ENCODE measurements around the gene FGF12.
"Not testable (repeated sequence)": the region's sequence is repeated elsewhere in the genome, so short reads cannot be mapped to it uniquely, and the experiment has no call there.

The FGF12 gene

DNA sequence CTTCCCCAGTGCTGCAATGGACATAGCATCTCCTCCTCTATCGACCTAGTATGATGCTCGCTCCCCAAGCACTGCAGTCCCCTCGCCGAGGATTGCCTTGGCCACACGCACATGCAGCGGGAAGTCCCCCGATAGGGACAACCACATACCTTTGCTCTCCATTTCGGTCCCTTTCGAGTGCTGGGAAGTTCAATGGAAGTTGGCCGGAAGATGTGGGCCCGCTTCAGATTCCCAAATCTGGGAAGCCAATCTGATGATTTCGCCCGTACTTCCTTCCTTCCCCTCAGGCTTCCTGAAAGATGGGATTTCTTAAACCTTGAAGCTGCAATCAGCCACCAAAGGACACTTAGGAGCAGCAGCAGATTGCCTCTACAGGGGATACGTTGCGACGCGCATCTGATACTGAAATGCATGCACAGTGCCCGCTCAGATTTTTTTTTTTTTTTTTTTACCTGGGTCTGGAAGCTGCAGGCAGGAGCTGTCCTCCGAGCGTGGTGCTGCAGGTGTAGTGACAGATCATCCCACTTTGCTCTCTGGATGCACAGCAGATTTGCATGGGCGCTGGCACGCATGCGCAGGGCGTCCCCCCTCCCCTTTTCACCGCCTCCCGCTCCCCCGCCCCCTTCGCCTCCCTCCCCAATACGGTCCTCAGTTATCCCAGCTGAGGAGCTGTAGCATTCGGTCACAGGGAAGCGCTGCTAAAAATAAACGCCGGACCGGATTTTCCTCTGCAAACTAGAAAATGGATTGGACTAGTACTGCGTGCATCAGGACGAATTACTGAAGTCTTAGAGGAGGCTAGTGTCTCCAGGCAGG lies at the start of gene FGF12:
Gene FGF12, minus strand, starts transcription at position 510 of the 816 bp plus-strand sequence.
- no peak for DNase-seq (ENCODE audit: low read depth)

GRCh38 chr3:192774341-192774740 lies 47.0 kb upstream of the FGF12 start:
- DNase-seq (ENCODE audit: low read depth) = not testable (repeated sequence)

DNA sequence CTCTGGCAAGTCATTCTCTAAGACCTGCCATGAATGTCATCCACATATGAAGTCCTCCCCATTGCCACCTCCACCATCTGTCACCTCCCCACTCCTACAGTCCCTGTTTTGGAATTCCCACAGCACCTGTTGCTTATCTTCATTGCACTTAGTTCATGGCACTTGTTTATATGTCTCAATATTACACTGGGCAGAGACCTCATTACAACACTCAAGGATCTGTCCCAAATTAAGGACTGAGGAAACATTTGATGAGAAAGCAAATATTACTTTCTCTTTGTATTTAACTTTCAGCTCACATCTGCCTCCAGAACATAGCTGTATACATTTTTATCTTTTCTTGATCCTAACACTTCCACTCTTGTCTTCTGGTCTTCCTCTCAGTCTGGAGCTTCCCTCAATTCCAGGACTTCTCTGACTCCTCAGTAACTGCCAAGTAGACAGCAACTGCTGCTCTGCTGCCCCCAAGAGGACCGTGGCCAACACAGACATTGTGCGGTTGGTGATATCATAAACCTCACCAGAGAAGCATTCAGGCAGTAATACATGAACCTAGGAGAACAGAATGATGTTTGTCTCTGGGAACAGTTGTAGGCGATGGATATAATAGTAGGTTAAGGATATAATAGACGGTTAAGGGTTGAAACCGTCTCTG lies 45.0 kb upstream of the FGF12 start:
- DNase-seq (ENCODE audit: low read depth) = no peak

GRCh38 chr3:192758654-192759053 lies 31.3 kb upstream of the FGF12 start:
- DNase-seq (ENCODE audit: low read depth) = no peak

DNA sequence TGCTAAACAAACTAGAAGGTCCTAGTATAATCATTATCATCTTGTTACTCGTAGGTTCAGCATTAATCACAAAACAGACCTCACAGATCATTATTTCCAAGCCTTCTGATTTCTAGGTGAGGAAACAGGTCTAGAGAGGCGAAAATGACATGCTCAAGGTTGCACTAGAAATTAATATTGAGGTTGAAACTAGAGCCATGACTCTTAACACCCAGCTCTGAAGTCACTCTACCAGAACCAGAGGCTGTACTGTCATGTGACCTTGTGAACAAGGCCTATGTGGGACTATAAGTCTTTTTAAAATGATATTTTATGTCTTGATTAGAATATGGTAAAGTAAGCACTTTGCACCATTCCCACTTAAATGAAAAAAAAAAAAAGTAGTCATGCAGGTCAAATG lies 23.8 kb upstream of the FGF12 start:
- DNase-seq (ENCODE audit: low read depth) = no peak

DNA sequence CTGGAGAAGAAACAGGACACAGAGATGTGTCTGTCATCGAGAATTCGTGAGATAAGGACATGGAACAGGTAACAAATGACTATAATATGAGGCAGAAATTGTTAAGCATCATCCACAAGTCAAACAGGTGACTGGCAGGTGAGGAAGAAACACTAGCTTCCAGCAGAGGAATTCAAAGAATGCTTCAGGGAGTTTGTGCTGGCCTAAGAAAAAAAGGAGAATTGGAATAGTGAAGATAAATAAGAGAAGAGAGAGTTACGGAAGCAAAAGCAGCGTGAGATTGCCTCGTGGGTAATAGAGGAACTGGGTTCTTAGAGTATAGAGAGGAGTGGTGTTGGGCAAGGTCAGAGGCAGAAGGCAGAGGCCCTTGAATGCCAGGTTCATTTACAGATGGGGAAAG lies 22.9 kb upstream of the FGF12 start:
- DNase-seq (ENCODE audit: low read depth) = no peak

DNA sequence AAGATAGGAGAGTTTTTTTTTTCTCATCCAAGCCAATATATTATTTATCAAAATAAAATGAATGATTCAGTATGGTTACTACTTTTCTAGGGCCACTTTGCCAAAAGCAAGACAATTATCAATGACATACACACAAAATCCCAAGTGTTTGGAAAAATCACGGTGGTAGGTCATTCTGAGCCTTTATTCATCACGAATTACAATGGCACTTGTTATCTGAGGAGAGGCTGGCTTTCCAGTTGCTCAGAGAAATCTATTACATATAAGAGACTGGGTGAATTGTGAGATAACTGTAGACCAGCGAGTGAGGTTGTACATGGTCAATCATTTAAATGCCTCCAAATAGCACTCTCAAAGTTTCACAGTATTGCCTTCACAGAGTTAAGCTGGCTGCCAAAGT lies 20.4 kb upstream of the FGF12 start:
- no peak for DNase-seq (ENCODE audit: low read depth)

- DNase-seq (ENCODE audit: low read depth) = no peak
These were observed 19.8 kb upstream of the FGF12 start for GRCh38 chr3:192747145-192747544.

- DNase-seq (ENCODE audit: low read depth) = no peak
These were observed 17.8 kb upstream of the FGF12 start for GRCh38 chr3:192745150-192745549.

DNA sequence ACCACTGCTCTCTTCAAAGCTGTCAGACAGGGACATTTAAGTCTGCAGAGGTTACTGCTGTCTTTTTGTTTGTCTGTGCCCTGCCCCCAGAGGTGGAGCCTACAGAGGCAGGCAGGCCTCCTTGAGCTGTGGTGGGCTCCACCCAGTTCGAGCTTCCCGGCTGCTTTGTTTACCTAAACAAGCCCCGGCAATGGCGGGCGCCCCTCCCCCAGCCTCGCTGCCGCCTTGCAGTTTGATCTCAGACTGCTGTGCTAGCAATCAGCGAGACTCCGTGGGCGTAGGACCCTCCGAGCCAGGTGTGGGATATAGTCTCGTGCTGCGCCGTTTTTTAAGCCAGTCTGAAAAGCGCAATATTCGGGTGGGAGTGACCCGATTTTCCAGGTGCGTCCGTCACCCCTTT lies 17.3 kb upstream of the FGF12 start:
- not testable (repeated sequence) for DNase-seq (ENCODE audit: low read depth)

DNA sequence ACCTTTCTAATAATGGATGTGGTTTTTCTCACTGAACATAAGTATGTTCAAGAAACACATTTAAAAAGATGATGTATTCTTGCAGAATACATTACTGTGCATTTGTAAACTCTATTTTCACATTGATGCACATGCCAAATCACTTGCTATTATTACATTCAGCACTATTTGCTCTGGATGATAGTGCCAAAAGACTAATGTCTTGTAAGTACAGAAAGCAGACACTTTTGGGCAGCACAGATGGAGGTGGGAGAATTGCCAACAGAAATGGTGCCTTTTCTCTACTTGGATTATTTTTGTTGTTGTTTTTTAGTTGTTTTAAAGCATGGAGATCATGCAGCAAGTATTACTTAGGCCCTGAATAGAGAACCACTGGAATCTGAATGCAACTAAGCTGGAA lies 10.2 kb upstream of the FGF12 start:
- no peak for DNase-seq (ENCODE audit: low read depth)

GRCh38 chr3:192731233-192731632 lies 3.9 kb upstream of the FGF12 start:
- no peak for DNase-seq (ENCODE audit: low read depth)

DNA sequence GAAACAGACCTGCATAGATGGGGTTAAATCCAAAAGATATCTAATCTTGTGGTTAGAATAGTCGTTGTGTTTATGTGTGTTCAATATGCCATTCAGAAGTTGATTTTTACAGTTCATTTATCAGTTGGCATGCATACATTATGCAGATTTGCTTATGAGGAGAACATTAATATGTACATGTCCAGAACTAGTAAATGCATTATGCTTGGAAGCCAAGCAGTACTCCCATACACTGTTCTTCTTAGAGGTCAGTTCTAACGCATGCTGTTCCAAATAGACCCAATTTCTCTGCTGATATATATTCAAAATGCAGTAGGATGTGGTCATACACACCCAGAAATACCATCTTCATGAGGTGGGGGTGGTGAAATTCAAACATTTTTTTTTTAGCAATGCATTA lies 956 bp downstream of the FGF12 start:
- DNase-seq (ENCODE audit: low read depth) = no peak

- DNase-seq (ENCODE audit: low read depth) = no peak
These were observed 7.4 kb downstream of the FGF12 start for GRCh38 chr3:192719964-192720363.

DNA sequence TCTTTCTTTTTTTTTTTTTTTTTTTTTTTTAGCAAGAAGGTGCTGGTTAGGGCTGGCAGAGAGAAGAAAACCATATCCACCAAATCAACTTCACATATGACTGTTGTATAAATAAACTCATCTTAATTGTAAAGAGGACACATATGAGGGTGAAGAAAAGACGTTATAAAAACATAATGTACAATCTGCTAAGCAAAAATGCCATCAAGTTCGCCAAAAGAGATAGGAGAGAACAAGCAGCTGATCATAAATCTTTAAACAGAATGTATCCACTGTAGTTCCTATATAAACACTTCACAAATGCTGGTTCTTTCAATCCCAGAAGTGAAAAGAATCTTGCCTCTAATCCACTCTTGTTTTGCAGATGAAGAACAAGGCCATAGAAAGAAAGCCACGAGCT lies 9.2 kb downstream of the FGF12 start:
- no peak for DNase-seq (ENCODE audit: low read depth)

- DNase-seq (ENCODE audit: low read depth) = no peak
These were observed 12.2 kb downstream of the FGF12 start for GRCh38 chr3:192715126-192715525.

- DNase-seq (ENCODE audit: low read depth) = not testable (repeated sequence)
These were observed 16.2 kb downstream of the FGF12 start for GRCh38 chr3:192711126-192711525.

DNA sequence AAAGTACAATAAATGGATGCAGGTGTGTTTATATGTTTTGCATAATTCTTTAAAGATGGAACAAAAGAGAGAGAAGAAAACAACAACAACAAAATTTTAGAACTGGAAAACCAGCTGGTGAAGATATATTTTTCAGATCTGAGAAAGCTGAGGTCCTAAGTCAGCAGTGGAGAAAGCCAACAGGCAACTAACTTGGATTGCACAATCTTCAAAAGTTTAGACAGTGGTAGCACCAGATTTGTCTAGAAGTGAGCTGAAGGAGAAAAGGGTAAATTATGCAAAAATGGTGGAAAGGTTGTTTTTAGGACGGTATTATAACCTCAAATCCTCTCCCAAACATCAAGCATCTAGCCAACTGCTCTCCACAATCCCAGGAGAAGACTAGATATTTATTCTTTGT lies 17.0 kb downstream of the FGF12 start:
- DNase-seq (ENCODE audit: low read depth) = no peak

GRCh38 chr3:192706272-192706671 lies 21.1 kb downstream of the FGF12 start:
- no peak for DNase-seq (ENCODE audit: low read depth)

DNA sequence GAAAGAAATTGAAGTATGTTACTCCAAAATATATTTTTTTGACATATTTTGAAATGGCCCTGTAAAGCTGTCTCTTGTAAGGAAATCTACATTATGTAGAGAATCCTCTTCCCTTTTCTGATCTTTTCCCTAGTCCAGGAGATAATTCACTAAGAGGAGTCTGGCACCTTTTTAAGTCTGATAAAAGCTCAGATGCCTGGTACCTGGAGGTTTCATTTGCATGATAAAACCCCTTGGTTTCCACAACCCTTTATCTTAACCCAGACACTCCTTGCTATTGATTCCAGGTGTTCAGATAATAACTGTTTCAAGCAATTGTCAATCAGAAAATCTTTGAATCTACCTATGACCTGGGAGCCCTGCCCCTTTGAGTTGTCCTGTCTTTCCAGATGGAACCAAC lies 26.5 kb downstream of the FGF12 start:
- DNase-seq (ENCODE audit: low read depth) = no peak

GRCh38 chr3:192696943-192697587 lies 30.3 kb downstream of the FGF12 start:
- DNase-seq (ENCODE audit: low read depth) = no peak

DNA sequence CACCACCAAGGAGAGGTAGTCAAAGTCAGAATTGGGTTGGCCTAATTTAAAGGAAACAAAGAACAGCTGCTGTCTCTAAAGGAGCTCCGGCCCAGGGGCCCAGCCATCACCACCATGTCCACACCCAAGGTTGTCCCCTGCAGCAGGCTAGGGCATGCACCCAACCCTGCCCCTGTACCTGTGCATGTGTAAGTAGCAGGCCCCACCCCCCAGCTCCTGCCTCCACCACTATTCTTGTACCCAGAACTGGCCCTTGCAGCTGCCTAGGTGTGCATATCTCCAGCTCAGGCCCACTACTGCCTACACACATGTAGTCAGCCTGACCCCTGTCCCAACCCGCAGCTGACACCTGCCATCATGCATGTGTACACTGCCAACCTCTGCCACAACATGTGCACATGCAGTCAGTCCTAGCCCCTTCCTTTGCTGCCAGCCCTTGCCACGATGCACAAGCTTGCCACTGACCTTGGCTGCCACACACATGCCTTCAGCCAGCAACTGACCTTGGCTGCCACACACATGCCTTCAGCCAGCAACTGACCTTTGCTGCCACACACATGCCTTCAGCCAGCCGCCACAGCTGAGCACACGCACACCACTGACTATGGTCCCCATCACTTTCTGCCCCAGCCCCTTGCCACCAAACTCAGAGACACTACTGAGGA lies 39.7 kb downstream of the FGF12 start:
- DNase-seq (ENCODE audit: low read depth) = no peak

DNA sequence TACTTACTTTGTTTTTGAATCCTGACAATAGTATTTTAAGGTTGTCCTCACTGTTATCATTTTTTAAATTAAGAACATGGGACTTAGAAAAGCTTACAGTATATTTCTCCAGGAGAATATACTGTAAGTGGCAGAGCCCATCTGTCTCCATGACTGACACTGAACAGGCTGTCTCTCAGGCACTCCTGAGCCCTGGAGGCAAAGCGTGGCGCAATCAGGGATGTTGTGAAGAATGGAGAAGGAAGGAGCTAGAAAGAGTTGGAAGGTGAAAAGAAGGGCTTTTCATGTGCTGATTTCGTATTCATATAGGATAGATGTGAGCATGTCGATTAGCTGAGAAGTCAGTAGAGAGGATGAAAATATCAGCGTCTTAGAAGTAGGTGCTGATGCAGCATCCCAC lies 41.5 kb downstream of the FGF12 start:
- no peak for DNase-seq (ENCODE audit: low read depth)

All from stimulated activated CD8-positive, alpha-beta memory T cell treated with anti-CD3 and anti-CD28 coated beads, Interleukin-15, amount 100 ng/mL, for 24 hours (primary cell).